ENCODE measurements around the gene INTS12. TPM values are rescaled to one million over a fixed set of nuclear protein-coding genes. Genes with fewer than 3 reads are reported as not detected.
"Not testable (repeated sequence)": the region's sequence is repeated elsewhere in the genome, so short reads cannot be mapped to it uniquely, and the experiment has no call there.

The INTS12 gene
- polyA plus RNA-seq (2013, experiment 1 of 4): 27.2 TPM
- 27.3 TPM for polyA plus RNA-seq (2013, experiment 2 of 4)
- 25.1 TPM for polyA plus RNA-seq (2013, experiment 3 of 4)
- polyA plus RNA-seq (2013, experiment 4 of 4): 27.7 TPM

GRCh38 chr4:105708181-105709080 lies at the start of gene INTS12, which contains the start of gene GSTCD:
INTS12 (minus strand) TSS chr4:105708689; CDS start chr4:105700005, 8,684 bp downstream.
GSTCD (plus strand) TSS chr4:105708784; CDS start chr4:105717614, 8,830 bp downstream.
- no peaks in the 10 kb centered on the region for H3K27me3 ChIP-seq (ENCODE audit: control insufficient read depth, insufficient read depth, low read length, poor library complexity, severe bottlenecking)
- peaks cover 4% of the 10 kb centered on the region for H3K4me1 ChIP-seq (ENCODE audit: control insufficient read depth, insufficient read depth, low read length)
- H3K4me3 ChIP-seq (ENCODE audit: insufficient read depth, low read depth, low read length): peak within 1 kb of the TSS; percentile 95
- H3K27ac ChIP-seq (ENCODE audit: insufficient read depth, low read depth, low read length, poor library complexity, severe bottlenecking): peak within 1 kb of the TSS; percentile 88
- no peaks in the 10 kb centered on the region for H3K36me3 ChIP-seq (ENCODE audit: control insufficient read depth, insufficient read depth, low read length)
- H3K9me3 ChIP-seq (ENCODE audit: control insufficient read depth, low read length): no peaks in the 10 kb centered on the region
- 0% methylated on average over 63 of the region's 63 CpGs for WGBS, 2 experiments

GRCh38 chr4:105755375-105755774 lies 46.9 kb upstream of the INTS12 start:
- H3K4me1 ChIP-seq (ENCODE audit: control insufficient read depth, insufficient read depth, low read length): no peaks in the 10 kb centered on the region
- H3K4me3 ChIP-seq (ENCODE audit: insufficient read depth, low read depth, low read length): no peak overlapping the region
- H3K9me3 ChIP-seq (ENCODE audit: control insufficient read depth, low read length): no peaks in the 10 kb centered on the region
- H3K27me3 ChIP-seq (ENCODE audit: control insufficient read depth, insufficient read depth, low read length, poor library complexity, severe bottlenecking): no peaks in the 10 kb centered on the region
- H3K36me3 ChIP-seq (ENCODE audit: control insufficient read depth, insufficient read depth, low read length): no peaks in the 10 kb centered on the region
- H3K27ac ChIP-seq (ENCODE audit: insufficient read depth, low read depth, low read length, poor library complexity, severe bottlenecking): no peak overlapping the region

- Histone ChIP-seq H3K4me1 (ENCODE audit: control insufficient read depth, insufficient read depth, low read length) (no peaks in the 10 kb centered on the region), H3K9me3 (ENCODE audit: control insufficient read depth, low read length) (no peaks in the 10 kb centered on the region), H3K27ac (ENCODE audit: insufficient read depth, low read depth, low read length, poor library complexity, severe bottlenecking) (no peak overlapping the region), H3K4me3 (ENCODE audit: insufficient read depth, low read depth, low read length) (no peak overlapping the region), H3K36me3 (ENCODE audit: control insufficient read depth, insufficient read depth, low read length) (no peaks in the 10 kb centered on the region), H3K27me3 (ENCODE audit: control insufficient read depth, insufficient read depth, low read length, poor library complexity, severe bottlenecking) (no peaks in the 10 kb centered on the region)
- WGBS, 2 experiments: no CpG with 5 or more reads among the region's 1 CpG
These were observed 44.9 kb upstream of the INTS12 start for GRCh38 chr4:105753361-105753760.

- Histone ChIP-seq H3K4me3 (ENCODE audit: insufficient read depth, low read depth, low read length) (no peak overlapping the region), H3K27ac (ENCODE audit: insufficient read depth, low read depth, low read length, poor library complexity, severe bottlenecking) (no peak overlapping the region), H3K4me1 (ENCODE audit: control insufficient read depth, insufficient read depth, low read length) (no peaks in the 10 kb centered on the region), H3K9me3 (ENCODE audit: control insufficient read depth, low read length) (no peaks in the 10 kb centered on the region), H3K27me3 (ENCODE audit: control insufficient read depth, insufficient read depth, low read length, poor library complexity, severe bottlenecking) (no peaks in the 10 kb centered on the region), H3K36me3 (ENCODE audit: control insufficient read depth, insufficient read depth, low read length) (no peaks in the 10 kb centered on the region)
- 43 to 83% methylated on average over 1 to 2 of the region's 2 CpGs for WGBS, 2 experiments
These were observed 43.3 kb upstream of the INTS12 start for GRCh38 chr4:105751718-105752299.

GRCh38 chr4:105748222-105748621 lies 39.7 kb upstream of the INTS12 start:
- Histone ChIP-seq H3K4me3 (ENCODE audit: insufficient read depth, low read depth, low read length) (no peak overlapping the region), H3K27me3 (ENCODE audit: control insufficient read depth, insufficient read depth, low read length, poor library complexity, severe bottlenecking) (no peaks in the 10 kb centered on the region), H3K27ac (ENCODE audit: insufficient read depth, low read depth, low read length, poor library complexity, severe bottlenecking) (no peak overlapping the region), H3K4me1 (ENCODE audit: control insufficient read depth, insufficient read depth, low read length) (no peaks in the 10 kb centered on the region), H3K9me3 (ENCODE audit: control insufficient read depth, low read length) (no peaks in the 10 kb centered on the region), H3K36me3 (ENCODE audit: control insufficient read depth, insufficient read depth, low read length) (no peaks in the 10 kb centered on the region)
- 95 to 100% methylated on average over 1 to 2 of the region's 3 CpGs for WGBS, 2 experiments

- Histone ChIP-seq H3K36me3 (ENCODE audit: control insufficient read depth, insufficient read depth, low read length) (no peaks in the 10 kb centered on the region), H3K4me3 (ENCODE audit: insufficient read depth, low read depth, low read length) (no peak overlapping the region), H3K27ac (ENCODE audit: insufficient read depth, low read depth, low read length, poor library complexity, severe bottlenecking) (no peak overlapping the region), H3K4me1 (ENCODE audit: control insufficient read depth, insufficient read depth, low read length) (no peaks in the 10 kb centered on the region), H3K27me3 (ENCODE audit: control insufficient read depth, insufficient read depth, low read length, poor library complexity, severe bottlenecking) (no peaks in the 10 kb centered on the region), H3K9me3 (ENCODE audit: control insufficient read depth, low read length) (no peaks in the 10 kb centered on the region)
- WGBS, 2 experiments: 90 to 100% methylated on average over 1 to 2 of the region's 2 CpGs
These were observed 33.1 kb upstream of the INTS12 start for GRCh38 chr4:105741548-105741947.

GRCh38 chr4:105735217-105735616 lies 26.7 kb upstream of the INTS12 start:
- not testable (repeated sequence) for H3K9me3 ChIP-seq (ENCODE audit: control insufficient read depth, low read length); H3K27me3 ChIP-seq (ENCODE audit: control insufficient read depth, insufficient read depth, low read length, poor library complexity, severe bottlenecking); H3K36me3 ChIP-seq (ENCODE audit: control insufficient read depth, insufficient read depth, low read length); H3K4me3 ChIP-seq (ENCODE audit: insufficient read depth, low read depth, low read length); H3K4me1 ChIP-seq (ENCODE audit: control insufficient read depth, insufficient read depth, low read length); H3K27ac ChIP-seq (ENCODE audit: insufficient read depth, low read depth, low read length, poor library complexity, severe bottlenecking)
- WGBS, 2 experiments: 92 to 96% methylated on average over 10 of the region's 10 CpGs

- not testable (repeated sequence) for H3K27ac ChIP-seq (ENCODE audit: insufficient read depth, low read depth, low read length, poor library complexity, severe bottlenecking); H3K9me3 ChIP-seq (ENCODE audit: control insufficient read depth, low read length); H3K27me3 ChIP-seq (ENCODE audit: control insufficient read depth, insufficient read depth, low read length, poor library complexity, severe bottlenecking); H3K36me3 ChIP-seq (ENCODE audit: control insufficient read depth, insufficient read depth, low read length); H3K4me3 ChIP-seq (ENCODE audit: insufficient read depth, low read depth, low read length); H3K4me1 ChIP-seq (ENCODE audit: control insufficient read depth, insufficient read depth, low read length)
- 92 to 94% methylated on average over 4 of the region's 4 CpGs for WGBS, 2 experiments
These were observed 21.4 kb upstream of the INTS12 start for GRCh38 chr4:105729895-105730294.

GRCh38 chr4:105725623-105726022 lies 17.1 kb upstream of the INTS12 start:
- Histone ChIP-seq H3K27me3 (ENCODE audit: control insufficient read depth, insufficient read depth, low read length, poor library complexity, severe bottlenecking) (no peaks in the 10 kb centered on the region), H3K9me3 (ENCODE audit: control insufficient read depth, low read length) (no peaks in the 10 kb centered on the region), H3K27ac (ENCODE audit: insufficient read depth, low read depth, low read length, poor library complexity, severe bottlenecking) (no peak overlapping the region), H3K36me3 (ENCODE audit: control insufficient read depth, insufficient read depth, low read length) (no peaks in the 10 kb centered on the region), H3K4me3 (ENCODE audit: insufficient read depth, low read depth, low read length) (no peak overlapping the region), H3K4me1 (ENCODE audit: control insufficient read depth, insufficient read depth, low read length) (no peaks in the 10 kb centered on the region)
- WGBS, 2 experiments: 96 to 100% methylated on average over 1 to 2 of the region's 2 CpGs

- Histone ChIP-seq H3K4me3 (ENCODE audit: insufficient read depth, low read depth, low read length) (no peak overlapping the region), H3K27me3 (ENCODE audit: control insufficient read depth, insufficient read depth, low read length, poor library complexity, severe bottlenecking) (no peaks in the 10 kb centered on the region), H3K4me1 (ENCODE audit: control insufficient read depth, insufficient read depth, low read length) (no peaks in the 10 kb centered on the region), H3K9me3 (ENCODE audit: control insufficient read depth, low read length) (no peaks in the 10 kb centered on the region), H3K27ac (ENCODE audit: insufficient read depth, low read depth, low read length, poor library complexity, severe bottlenecking) (no peak overlapping the region), H3K36me3 (ENCODE audit: control insufficient read depth, insufficient read depth, low read length) (no peaks in the 10 kb centered on the region)
- 90 to 93% methylated on average over 2 of the region's 2 CpGs for WGBS, 2 experiments
These were observed 10.7 kb upstream of the INTS12 start for GRCh38 chr4:105719204-105719603.

All from ectodermal cell (in vitro differentiated cells).